DMS79 treated with DMSO at 0.1 percent for 48 hours (cell line): ENCODE data around the gene FSD2.
"Not testable (repeated sequence)": the region's sequence is repeated elsewhere in the genome, so short reads cannot be mapped to it uniquely, and the experiment has no call there.

Experiments
- DNase-seq: peaks from one replicate; lab custom pipeline; 2025; lab: John Stamatoyannopoulos, UW

The FSD2 gene

DNA sequence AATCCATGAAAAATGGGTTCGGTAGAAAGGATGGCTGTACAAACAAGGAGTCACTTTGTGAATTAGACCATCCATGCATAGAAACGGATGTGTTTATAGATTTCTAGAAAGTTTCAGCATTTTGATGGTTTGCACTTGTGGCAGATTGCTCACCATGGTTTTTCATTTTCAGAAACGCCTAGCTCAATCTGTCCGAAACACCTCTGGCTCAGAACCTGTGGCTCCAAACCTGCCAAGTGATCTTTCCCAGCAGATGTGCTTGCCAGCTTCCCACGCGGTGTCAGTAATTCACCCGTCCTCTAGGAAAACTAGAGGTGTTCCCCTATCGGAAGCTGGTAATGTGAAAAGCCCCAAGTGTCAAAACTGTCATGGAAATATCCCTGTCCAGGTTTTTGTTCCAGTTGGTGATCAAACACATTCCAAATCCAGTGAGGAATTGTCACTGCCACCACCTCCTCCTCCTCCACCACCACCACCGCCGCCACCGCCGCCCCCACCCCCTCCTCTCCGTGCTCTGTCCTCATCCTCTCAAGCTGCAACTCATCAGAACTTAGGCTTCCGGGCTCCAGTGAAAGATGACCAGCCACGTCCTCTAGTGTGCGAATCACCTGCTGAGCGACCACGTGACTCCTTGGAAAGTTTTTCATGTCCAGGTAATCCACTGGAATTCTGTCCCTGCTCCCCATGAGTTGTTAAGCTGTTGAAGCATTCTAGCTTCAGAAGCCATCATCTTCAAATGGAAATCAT is 24.7 kb upstream of the FSD2 start:
- no peak for DNase-seq

- no peak for DNase-seq
Observed at GRCh38 chr15:82829234-82829633, 23.4 kb upstream of the FSD2 start.

GRCh38 chr15:82828075-82828474 is 22.2 kb upstream of the FSD2 start:
- no peak for DNase-seq

- no peak for DNase-seq
Observed at GRCh38 chr15:82823049-82823448, 17.2 kb upstream of the FSD2 start.

DNA sequence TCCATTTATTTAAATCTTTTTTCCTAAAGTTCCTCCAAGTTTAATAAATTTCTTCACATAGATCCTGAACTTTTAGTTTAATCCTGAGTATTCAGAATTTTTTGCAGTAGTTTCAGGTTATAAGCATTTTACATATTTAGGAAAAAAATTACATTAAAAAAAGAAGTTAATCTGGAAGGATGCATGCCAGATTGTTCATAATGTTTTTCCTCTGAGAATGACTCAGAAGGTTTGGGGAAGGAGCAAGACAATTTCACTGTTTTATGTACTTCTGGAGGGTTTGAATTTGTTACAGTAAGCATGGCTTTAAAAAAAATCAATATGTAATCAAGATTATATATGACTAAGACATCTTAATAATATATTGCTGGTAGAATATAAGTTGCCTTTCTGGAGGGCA is 16.0 kb upstream of the FSD2 start:
- DNase-seq: not testable (repeated sequence)

DNA sequence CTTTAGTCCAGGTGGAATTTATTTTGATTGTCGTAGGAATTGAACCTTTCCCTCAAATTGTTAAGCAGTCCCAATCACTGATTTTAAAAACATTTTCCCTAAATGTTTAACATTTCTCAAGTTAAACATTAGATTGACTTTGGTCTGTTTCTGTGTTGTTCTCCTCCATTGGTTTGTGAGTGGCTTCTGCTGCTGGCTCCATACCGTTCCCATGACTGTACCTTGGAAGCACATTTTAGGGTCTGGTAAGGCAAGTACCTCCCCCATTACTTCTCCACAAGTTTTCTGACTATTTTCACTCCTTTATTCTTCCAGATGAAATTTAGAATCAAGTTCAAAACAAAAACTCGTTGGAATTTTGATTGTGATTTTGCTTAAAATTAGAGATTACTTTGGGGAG is 15.5 kb upstream of the FSD2 start:
- not testable (repeated sequence) for DNase-seq

DNA sequence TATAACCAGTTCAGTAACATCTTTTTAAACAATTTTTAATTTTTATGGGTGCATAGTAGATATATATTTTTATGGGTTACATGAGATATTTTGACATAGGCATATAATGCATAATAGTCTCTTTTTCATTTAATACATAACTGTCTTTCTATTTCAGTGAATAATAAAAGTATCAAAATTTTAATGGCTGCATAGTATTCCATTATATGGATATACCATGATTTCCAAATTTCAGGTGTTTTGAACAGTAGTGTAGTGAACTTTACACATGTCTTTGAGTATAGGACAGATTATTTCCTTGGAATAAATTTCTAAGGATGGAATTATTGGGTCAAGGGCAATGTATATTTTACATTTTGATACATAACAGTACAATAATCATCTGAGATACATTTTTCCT is 14.3 kb upstream of the FSD2 start:
- DNase-seq: no peak

DNA sequence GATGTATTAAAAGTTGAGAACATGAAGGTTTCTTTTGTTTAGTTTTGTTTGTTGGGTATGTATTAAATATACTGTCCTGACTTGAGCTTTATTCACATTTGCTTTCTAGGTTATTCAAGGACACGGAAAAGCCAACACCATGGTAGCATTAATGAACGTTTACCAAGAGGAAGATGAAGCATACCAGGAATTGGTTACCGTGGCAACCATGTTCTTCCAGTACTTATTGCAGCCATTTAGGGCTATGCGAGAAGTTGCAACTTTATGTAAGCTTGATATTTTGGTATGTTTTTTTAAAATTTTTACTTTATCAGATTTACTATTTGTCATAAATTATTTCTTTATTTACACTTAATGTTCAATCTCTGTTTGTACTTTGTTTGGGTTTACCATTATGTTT is 7.1 kb upstream of the FSD2 start:
- no peak for DNase-seq

GRCh38 chr15:82810890-82811426 is 5.1 kb upstream of the FSD2 start:
- DNase-seq: peak; percentile 9

DNA sequence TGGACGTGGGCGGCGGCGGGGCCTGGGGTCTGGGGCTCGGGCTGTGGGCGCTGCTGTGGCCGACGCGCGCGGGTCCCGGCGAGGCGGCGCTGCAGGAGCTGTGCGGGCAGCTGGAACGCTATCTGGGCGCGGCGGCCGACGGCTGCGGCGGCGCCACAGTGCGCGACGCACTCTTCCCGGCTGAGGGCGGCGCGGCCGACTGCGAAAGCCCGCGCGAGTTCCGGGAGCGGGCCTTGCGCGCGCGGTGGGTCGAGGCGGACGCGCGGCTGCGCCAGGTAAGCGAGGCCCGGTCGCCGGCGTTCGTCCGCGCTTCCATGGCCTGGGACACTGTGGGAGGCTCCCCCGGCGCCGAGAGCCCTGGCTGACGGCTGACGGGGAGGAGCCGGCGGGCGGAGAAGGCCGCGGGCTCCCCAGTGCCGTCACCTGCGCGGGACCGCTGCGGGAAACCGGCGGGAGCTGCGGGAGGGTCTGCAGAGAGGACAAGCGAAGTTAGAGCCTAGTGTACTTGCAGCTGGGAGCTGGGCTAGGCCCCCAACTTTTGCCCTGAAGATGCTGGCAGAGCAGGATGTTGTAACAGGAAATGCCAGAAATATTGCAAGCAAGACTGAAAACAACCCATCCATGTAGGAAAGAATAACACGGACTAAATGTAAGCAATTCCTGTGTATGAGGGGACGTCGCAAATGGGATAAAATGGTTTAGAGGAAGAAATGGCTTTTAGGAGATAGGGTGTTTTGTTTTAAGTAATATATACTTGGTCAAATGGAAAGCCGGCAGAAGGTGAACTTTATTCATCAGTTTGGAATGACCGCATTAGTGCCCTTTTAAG is 4.4 kb upstream of the FSD2 start:
- no peak for DNase-seq

DNA sequence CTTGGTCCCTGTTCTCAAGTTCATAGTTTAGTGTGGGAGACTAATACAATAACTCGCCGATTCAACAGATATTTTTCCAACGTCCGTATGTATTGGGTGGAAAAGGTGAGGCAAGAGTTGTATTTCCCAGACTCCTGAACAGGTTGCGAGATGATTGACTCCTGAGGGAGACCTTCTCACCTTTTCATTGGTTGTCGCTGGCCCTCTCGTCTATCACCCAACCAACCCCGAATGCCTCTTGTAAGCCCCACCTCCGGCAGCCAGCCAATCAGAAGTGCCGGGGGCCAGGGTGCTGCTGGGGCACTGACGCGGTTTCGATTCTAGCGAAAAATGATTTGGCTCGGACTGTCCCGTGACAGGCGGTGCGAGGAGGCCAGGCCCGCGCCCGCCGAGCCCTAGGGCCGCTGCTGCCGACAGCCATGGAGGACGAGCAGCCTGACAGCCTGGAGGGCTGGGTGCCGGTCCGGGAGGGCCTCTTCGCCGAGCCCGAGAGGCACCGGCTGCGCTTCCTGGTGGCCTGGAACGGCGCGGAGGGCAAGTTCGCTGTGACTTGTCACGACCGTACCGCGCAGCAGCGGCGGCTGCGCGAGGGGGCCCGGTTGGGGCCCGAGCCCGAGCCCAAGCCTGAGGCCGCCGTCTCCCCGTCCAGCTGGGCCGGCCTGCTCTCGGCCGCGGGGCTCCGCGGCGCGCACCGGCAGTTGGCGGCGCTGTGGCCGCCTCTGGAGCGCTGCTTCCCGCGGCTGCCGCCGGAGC is 3.6 kb upstream of the FSD2 start, which contains the start of gene WHAMM:
Gene WHAMM (plus strand): TSS at position 321 of the 753 bp plus-strand sequence. CDS start 99 bp downstream, at position 420.
- peak; percentile 75 for DNase-seq

DNA sequence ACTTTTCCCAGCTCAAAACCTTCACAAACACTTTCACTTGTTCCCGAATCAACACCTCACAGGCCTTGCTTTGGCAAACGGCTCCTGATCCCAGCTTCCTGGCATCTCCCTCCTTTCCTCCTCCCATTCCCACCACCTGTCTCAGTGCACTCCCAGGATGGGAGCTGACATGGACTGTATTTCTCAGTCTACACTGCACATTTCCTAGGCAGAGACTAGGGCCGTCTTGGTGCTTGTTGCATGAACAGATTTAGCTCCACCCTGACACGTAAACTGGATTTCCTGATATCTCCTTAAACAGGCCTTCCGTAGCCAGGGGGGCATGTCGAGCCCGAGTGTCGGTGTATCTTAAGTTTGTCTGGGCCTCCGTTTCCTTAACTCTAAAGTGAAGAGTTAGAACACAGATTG is 2.8 kb upstream of the FSD2 start:
- DNase-seq: no peak

DNA sequence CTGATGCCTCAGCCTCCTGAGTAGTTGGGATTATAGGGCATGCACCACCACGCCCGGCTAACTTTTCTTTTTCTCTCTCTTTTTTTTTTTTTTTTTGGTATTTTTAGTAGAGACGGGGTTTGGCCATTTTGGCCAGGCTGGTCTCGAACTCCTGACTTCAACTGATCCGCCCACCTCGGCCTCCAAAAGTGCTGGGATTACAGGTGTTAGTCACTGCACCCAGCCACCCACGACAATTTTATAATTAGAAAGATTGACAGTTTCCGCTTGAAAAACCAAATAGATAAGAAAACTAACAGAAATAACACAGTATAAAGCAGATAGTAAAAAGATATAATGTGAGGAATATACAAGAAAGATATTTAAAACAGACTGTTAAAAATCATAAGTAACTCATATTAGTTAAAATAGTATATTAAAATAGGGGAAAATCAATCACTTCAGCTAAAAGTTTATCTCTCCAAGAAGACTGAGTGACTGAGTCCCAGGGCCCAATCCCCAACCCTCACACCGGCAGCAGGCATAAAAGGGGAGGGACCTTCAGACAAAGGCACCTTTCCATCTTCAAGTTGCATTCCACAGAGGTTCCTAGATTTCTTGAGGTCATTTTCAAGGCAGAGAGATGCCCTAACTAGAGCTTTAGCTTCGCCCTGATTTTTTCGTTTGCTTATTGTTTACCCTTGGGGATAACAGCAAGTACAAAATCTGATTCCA is 2.2 kb upstream of the FSD2 start:
- DNase-seq: no peak

DNA sequence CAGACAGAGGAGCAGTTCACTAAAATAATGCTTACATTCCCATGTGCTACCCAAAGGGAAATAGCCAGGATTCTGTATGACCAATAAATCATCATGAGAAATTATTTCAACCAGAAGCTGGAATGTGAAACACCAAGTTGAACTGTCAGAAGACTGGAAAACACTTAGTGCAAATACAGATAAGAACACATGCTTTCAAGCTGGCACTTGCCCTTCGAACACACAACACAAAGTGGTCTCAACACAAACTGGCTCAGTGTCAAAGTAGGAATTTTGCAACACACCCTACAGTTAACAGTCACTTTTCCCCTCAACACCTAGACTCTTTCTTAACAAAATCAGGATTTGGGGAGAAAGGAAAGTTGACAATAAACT is 1.3 kb downstream of the FSD2 start:
- DNase-seq: no peak

- DNase-seq: no peak
Observed at GRCh38 chr15:82803793-82804574, 1.9 kb downstream of the FSD2 start.

DNA sequence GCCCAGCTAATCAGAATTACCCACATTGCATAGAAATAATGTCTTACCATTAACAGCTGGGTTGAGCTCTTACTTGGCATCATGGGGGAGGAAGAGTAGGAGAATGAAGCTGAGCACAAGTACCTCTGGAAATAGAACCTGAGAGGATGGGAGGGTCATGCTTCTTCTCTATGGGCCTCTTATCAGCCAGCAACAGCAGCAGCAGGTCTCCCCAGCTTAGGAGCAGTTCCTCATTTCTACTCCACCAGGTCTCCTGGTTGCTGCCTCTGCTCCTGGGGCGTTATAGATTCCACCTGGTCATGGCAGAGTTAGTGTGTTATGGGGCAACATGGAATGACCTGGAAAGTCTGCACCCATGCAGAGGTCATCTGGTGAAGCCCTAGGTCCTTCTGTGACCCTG is 3.4 kb downstream of the FSD2 start:
- no peak for DNase-seq

GRCh38 chr15:82799183-82799841 is 6.6 kb downstream of the FSD2 start:
- no peak for DNase-seq

DNA sequence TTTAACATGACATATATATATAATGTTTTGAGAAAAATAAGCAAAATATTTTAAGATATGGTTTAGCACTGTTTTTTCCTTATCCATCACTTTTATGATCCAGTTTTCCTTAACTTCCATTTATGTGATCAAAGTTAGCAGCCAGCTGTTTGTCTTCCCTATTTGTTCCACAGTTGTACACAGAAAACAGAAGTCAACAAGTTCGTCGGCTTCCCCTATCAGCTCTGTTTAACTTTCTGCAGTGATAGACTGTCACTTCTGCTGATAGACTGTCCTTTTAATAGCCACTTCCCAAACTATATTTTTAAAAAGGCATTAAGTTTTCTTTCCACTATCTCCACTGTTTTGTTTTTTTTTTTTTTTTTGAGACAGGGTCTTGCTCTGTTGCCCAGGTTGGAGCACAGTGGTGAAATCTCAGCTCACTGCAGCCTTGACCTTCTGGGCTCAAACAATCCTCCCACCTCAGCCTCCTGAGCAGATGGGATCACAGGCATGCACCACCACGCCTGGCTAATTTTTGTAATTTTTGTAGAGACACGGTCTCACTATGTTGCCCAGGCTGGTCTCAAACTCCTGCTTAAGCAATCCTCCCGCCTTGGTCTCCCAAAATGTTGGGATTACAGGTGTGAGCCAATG is 7.2 kb downstream of the FSD2 start:
- DNase-seq: no peak

GRCh38 chr15:82798104-82798503 is 7.8 kb downstream of the FSD2 start:
- no peak for DNase-seq

DNA sequence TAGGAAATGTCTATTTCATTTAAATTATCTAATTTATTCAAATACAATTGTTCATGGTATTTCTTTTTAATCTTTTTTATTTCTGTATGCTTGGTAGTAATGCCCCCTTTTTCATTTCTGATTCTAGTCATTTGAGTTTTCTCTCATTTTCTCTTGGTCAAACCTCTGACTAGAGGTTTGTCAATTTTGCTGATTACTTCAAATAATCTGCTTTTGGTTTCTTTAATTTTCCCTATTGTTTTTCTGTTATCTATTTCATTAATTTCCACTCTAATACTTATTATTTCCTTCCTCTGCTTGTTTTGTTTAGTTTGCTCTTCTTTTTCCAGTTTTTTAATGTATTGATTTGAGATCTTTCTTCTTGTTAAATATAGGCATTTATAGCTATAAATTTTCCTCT is 12.1 kb downstream of the FSD2 start:
- no peak for DNase-seq
